GM06990 (cell line): ENCODE measurements around the gene CACNA1B.

Experiments used
- DNase-seq: peaks from one replicate; pipeline ENCODE4 v3.0.0-alpha.2; 2011; ENCODE audit not compliant: insufficient read length; ENCODE audit errors: extremely low read depth
- H3K27me3 ChIP-seq: replicated peaks from 2 replicates; pipeline ENCODE4 v1.6.0; 2011; ENCODE audit warnings: low read length; ENCODE audit not compliant: control insufficient read depth, insufficient read depth
- H3K36me3 ChIP-seq: 2 replicates; pipeline ENCODE4 v1.5.1; 2011; ENCODE audit warnings: low read length; ENCODE audit not compliant: control insufficient read depth, insufficient read depth
- H3K4me3 ChIP-seq: replicated peaks from 2 replicates; pipeline ENCODE4 v1.5.1; 2011; ENCODE audit warnings: low read depth, mild to moderate bottlenecking, control low read depth, low read length
- TF ChIP-seq, protein P1 (sequence below): IDR thresholded peaks from 2 replicates; pipeline ENCODE4 v1.5.1; 2011; ENCODE audit warnings: low read length, control low read depth, mild to moderate bottlenecking, inconsistent platforms; ENCODE audit not compliant: insufficient read depth, poor library complexity, severe bottlenecking

The CACNA1B gene

DNA sequence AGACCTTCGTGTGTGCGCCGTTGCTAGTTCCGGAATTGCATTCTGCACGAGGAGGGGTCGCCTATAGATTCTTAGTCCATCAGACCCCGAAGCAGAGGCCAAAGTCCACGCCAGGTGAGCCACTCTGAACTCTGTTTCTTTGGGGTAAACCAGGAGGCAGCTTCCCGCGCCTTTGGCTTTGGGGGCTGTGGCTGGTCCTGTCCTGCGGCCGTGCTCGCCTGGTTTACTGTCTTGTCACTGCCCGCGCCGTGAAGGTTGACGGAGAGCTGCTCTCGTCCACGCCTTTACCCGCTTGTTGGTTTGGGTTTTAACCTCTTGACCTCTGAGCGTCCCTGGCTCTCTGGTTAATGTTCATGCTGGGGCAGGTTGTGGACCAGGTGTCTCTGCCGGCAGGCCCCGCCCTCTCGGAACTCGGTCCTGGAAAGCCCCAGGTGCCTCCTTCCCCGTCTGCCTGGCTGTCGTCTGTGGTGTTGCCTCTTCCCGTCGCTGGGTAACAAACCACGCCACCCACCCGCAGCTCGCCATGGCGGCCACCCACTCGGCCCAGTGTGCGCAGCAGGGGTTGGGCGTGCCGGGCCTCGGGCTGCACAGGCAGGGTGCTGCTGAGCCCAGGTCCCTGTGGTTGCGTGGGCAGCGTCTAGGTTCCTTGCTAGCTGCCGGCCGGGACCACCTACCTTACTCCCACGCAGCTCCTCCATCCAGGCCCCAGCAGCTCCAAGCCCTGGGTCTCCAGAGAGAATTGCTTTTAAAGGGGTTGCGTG is 44.6 kb upstream of the CACNA1B start:
- H3K4me3 ChIP-seq = no peak overlapping the region
- TF ChIP-seq, protein P1, sequence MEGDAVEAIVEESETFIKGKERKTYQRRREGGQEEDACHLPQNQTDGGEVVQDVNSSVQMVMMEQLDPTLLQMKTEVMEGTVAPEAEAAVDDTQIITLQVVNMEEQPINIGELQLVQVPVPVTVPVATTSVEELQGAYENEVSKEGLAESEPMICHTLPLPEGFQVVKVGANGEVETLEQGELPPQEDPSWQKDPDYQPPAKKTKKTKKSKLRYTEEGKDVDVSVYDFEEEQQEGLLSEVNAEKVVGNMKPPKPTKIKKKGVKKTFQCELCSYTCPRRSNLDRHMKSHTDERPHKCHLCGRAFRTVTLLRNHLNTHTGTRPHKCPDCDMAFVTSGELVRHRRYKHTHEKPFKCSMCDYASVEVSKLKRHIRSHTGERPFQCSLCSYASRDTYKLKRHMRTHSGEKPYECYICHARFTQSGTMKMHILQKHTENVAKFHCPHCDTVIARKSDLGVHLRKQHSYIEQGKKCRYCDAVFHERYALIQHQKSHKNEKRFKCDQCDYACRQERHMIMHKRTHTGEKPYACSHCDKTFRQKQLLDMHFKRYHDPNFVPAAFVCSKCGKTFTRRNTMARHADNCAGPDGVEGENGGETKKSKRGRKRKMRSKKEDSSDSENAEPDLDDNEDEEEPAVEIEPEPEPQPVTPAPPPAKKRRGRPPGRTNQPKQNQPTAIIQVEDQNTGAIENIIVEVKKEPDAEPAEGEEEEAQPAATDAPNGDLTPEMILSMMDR = no peak
- H3K36me3 ChIP-seq = peaks cover 38% of the 10 kb centered on the region
- DNase-seq = no peak
- no peaks in the 10 kb centered on the region for H3K27me3 ChIP-seq

DNA sequence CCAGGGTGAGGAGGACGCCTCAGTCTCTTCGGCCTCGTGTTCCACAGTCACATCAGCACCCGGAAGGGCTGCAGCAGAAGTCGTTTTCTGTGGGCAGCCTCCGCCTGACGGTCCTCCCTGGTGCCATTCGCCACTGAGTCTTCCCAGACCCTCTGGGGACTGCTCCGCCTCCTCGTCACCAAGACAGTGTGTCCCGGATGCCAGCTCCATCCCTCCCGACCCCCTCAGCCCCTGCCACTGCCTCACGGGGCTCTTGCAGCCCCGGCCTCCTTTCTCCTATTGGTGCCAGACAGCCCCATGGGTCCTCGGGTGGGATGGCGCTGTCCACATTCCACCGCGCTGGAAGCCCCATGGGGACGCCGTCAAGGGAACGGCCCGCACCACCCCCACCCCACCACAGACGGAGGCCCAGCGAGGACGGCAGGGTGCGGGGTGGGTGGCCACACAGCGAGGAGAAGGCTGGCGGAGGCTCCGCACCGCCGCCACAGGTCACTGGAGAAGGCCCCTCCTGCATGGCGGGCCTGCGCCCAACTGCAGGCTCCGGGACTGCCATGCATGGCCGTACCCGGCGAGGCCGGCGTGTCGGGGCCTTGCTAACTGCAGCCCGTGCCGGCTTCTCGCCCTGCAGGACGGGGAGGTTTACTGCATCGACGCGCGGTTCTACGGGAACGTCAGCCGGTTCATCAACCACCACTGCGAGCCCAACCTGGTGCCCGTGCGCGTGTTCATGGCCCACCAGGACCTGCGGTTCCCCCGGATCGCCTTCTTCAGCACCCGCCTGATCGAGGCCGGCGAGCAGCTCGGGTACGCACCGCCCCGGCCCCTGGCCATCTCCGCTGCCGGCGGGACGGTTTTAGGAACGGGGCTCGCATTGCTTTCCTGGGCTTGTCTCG is 43.6 kb upstream of the CACNA1B start:
- Histone ChIP-seq H3K4me3 (no peak overlapping the region), H3K36me3 (peaks cover 33% of the 10 kb centered on the region), H3K27me3 (no peaks in the 10 kb centered on the region)
- no peak for DNase-seq
- TF ChIP-seq, protein P1 = no peak

DNA sequence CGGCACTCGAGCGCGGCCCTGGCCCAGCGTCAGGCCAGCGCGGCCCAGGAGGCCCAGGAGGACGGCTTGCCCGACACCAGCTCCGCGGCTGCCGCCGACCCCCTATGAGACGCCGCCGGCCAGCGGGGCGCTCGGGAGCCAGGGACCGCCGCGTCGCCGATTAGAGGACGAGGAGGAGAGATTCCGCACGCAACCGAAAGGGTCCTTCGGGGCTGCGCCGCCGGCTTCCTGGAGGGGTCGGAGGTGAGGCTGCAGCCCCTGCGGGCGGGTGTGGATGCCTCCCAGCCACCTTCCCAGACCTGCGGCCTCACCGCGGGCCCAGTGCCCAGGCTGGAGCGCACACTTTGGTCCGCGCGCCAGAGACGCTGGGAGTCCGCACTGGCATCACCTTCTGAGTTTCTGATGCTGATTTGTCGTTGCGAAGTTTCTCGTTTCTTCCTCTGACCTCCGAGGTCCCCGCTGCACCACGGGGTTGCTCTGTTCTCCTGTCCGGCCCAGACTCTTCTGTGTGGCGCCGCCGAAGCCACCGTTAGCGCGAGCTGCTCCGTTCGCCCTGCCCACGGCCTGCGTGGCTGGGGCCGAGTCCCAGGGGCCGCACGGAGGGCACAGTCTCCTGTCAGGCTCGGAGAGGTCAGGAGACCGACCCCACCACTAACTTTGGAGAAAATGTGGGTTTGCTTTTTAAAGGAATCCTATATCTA is 42.6 kb upstream of the CACNA1B start:
- Histone ChIP-seq H3K27me3 (no peaks in the 10 kb centered on the region), H3K4me3 (no peak overlapping the region), H3K36me3 (peaks cover 31% of the 10 kb centered on the region)
- DNase-seq = no peak
- TF ChIP-seq, protein P1 = no peak

DNA sequence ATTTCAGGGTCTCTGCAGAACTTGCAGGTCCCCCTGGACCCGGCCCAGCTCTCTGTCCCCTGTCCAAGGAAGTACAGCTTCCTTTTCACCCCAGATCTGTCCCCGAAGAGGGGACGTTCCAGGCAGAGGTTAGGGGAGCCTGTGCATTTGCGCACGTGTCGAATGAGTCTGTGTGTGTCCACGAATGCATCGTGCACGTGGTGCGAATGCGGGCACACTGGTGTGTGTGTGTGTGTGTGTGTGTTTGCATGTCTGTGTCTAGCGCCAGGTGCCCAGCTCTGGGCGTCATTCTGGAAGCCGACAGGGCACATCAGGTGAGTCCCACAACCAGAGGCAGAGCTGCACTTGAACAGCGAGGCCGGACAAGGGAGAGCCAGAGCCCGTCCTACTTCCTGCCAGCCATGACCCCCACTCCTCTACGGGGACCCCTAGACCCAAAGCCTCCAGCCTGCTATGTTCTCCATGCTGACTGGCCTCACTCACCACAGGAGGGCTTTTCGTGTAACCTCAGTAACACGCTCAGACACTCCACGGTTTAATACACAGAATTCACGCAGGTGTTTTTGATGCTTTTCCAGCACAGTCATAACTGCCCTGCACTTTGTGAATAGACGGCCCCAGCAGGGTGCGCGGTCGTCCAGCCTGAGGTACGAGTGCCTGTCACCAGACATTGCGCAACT is 41.3 kb upstream of the CACNA1B start:
- DNase-seq = no peak
- TF ChIP-seq, protein P1 = no peak
- no peak overlapping the region for H3K4me3 ChIP-seq
- H3K27me3 ChIP-seq = no peaks in the 10 kb centered on the region
- peaks cover 28% of the 10 kb centered on the region for H3K36me3 ChIP-seq

DNA sequence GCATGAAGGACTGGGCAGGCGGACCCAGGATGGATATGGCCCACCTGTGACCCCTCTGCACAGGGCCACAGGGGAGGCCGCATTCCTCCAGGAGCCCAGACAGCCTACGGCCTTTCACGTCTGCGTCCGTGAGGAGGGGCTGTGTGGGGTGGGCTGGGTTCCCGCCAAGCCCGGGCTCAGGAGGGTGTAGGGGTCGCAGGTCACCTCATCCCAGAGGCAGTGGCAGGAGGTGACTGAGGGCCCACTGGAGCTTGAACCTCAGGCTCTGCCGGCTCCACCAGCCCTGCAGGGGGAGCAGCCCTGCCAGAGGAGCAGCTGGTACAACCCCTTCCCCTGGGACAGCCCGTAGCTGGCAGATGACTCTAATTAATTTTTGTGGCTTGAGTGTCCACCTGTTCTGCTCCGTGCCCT is 40.7 kb upstream of the CACNA1B start:
- TF ChIP-seq, protein P1 = no peak
- DNase-seq = no peak
- no peaks in the 10 kb centered on the region for H3K27me3 ChIP-seq
- peaks cover 26% of the 10 kb centered on the region for H3K36me3 ChIP-seq
- H3K4me3 ChIP-seq = no peak overlapping the region
